ENCODE data around the gene LPP.

DNA sequence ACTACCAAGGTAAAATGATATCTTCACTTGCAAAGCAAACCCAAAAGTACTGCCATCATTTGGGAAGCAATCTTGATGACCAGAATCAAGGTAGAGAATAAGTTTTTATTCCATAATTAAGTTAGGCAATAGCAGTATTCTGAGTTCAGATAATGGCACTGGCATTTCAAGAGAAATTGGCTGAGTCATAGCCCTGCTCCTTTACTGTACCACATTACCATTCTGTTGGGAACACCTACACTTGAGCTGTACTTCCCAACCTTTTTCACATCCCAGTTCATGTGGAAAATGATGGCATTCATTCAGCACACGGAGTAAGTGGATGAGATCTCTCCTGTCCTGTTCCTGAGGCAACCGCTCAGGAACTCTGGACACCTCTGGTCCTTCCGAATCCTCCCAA, 706.2 kb downstream of the LPP start:
- TF ChIP-seq POLR2AphosphoS5 (IDR thresholded peaks at IDR 0.05; ENCODE audit: low read depth, low read length): no peak
- TF ChIP-seq POLR2A (IDR thresholded peaks at IDR 0.05; ENCODE audit: low read depth, low read length): no peak
- no peak for TF ChIP-seq TAF1 (IDR thresholded peaks at IDR 0.05; ENCODE audit: borderline replicate concordance, low read depth, low read length)
